Panc1 (cell line): ENCODE data around the gene THUMPD2. TPM values are rescaled to one million over a fixed set of nuclear protein-coding genes. Genes with fewer than 3 reads are reported as not detected.

Experiments used
- ATAC-seq: fragments of 200-7000 bp; cut with Tn5 transposase; 2 replicates; pipeline ENCODE4 v1.9.1; 2020; ENCODE audit warnings: mild to moderate bottlenecking, moderate library complexity
- BruUV-seq: library from RNA; stranded (reverse); fragments of 400-500 nt; replicated peaks from 2 replicates; lab custom pipeline; 2021; lab: Mats Ljungman, UMichigan
- CTCF ChIA-PET: fragments of 300-600 bp; sonication (Branson Sonifier 250); formaldehyde crosslinking; loops from one replicate; lab custom pipeline; 2022; ENCODE audit warnings: antibody characterized with exemption; lab: Charles Lee
- POLR2A ChIA-PET: fragments of 300-600 bp; sonication (Branson Sonifier 250); formaldehyde crosslinking; loops from one replicate; lab custom pipeline; 2022; ENCODE audit warnings: antibody characterized with exemption; lab: Charles Lee
- DNase-seq: peaks from one replicate; pipeline ENCODE4 v3.0.0-alpha.2; 2010; ENCODE audit warnings: low read depth, low spot score
- H3K27ac ChIP-seq: 2 replicates; pipeline ENCODE4 v1.5.1; 2011; ENCODE audit warnings: mild to moderate bottlenecking, low read length, inconsistent platforms
- H3K27me3 ChIP-seq: fragments of 200-500 bp; sonication (Bioruptor generic); 2 replicates; pipeline ENCODE4 v1.6.0; 2014; ENCODE audit warnings: low read length, inconsistent platforms; ENCODE audit not compliant: control insufficient read depth, insufficient read depth
- H3K36me3 ChIP-seq: fragments of 200-500 bp; sonication (Bioruptor generic); 2 replicates; pipeline ENCODE4 v1.5.1; 2014; ENCODE audit warnings: inconsistent platforms, mild to moderate bottlenecking, low read length, moderate library complexity; ENCODE audit not compliant: control insufficient read depth, insufficient read depth
- H3K4me1 ChIP-seq: 2 replicates; pipeline ENCODE4 v1.5.1; 2011; ENCODE audit warnings: inconsistent platforms, mild to moderate bottlenecking, low read length, moderate library complexity; ENCODE audit not compliant: control insufficient read depth, insufficient read depth
- H3K4me3 ChIP-seq, 2 experiments: 2 replicates each; pipeline ENCODE4 v1.5.1; 2011 to 2012; ENCODE audit warnings: low read depth in 2 of 2, low read length in 2 of 2, mild to moderate bottlenecking in 2 of 2, inconsistent platforms in 1 of 2, moderate library complexity in 1 of 2
- H3K9me3 ChIP-seq: fragments of 200-500 bp; sonication (Bioruptor generic); 2 replicates; pipeline ENCODE4 v1.5.1; 2014; ENCODE audit warnings: low read depth, mild to moderate bottlenecking, inconsistent platforms, low read length, moderate library complexity; ENCODE audit not compliant: control insufficient read depth, insufficient read depth
- POLR2AphosphoS5 ChIP-seq: IDR thresholded peaks from 2 replicates; pipeline ENCODE4 v1.6.1; 2012; ENCODE audit warnings: mild to moderate bottlenecking, low read depth, low read length, moderate library complexity
- SIN3A ChIP-seq: IDR thresholded peaks from 2 replicates; pipeline ENCODE4 v1.6.1; 2012; ENCODE audit warnings: low read depth, mild to moderate bottlenecking, low read length, moderate library complexity, borderline replicate concordance; ENCODE audit not compliant: insufficient read depth
- TCF7L2 ChIP-seq: IDR thresholded peaks from 2 replicates; pipeline ENCODE4 v1.6.1; 2011; ENCODE audit warnings: mild to moderate bottlenecking, low read depth, low read length, inconsistent platforms
- in situ Hi-C: cut with HindIII; loops from 2 replicates; pipeline ENCODE4 v1.10.0; 2016; ENCODE audit warnings: low sequenced_read_pairs, low pct_unique_long_range_greater_than_20kb
- intact Hi-C: fragments of 100-400 bp; cut with micrococcal nuclease; formaldehyde crosslinking; loops from one replicate; pipeline ENCODE4 v1.10.0; 2022; ENCODE audit not compliant: unreplicated experiment
- total RNA-seq: library from RNA; stranded (reverse); gene quantifications from one replicate; pipeline ENCODE4 v1.2.1, GENCODE V29; 2021; ENCODE audit not compliant: unreplicated experiment
- TF ChIP-seq, protein P1 (sequence below), 2 experiments: IDR thresholded peaks; 2 replicates each; pipeline ENCODE4 v1.6.1; 2011 to 2012; ENCODE audit warnings: low read depth in 2 of 2, control low read depth in 1 of 2, low read length in 1 of 2, mild to moderate bottlenecking in 1 of 2, moderate library complexity in 1 of 2; ENCODE audit not compliant: insufficient read depth in 1 of 2
- TF ChIP-seq, protein P2 (sequence below): fragments of 450-650 bp; IDR thresholded peaks from 2 replicates; pipeline ENCODE4 v1.5.1; 2017; ENCODE audit warnings: mild to moderate bottlenecking

Gene THUMPD2
- total RNA-seq, 1 experiment from 2014 or later, result 13.7 TPM

DNA sequence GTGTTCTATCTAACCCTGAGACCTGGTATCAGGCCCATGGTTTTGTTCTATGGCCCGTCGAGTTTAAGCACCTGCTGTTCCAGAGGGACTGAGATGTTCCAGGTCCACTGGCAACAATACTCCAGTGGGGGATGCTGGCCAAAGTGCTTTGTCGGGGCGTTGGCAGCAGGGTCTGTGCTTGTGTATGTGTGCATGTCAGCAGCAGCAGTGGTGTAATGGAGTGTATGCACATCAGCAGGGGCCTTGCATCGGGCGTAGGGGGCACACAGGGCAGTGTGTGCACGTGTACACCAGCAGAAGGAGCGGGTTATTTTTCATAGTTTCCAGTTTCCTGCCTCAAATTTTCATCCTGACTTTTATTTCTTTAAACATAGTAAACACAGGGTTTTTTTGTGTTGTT, 37.8 kb upstream of the THUMPD2 start:
- H3K4me3 ChIP-seq, result no peak overlapping the region
- ChIA-PET CTCF (no interaction called here), POLR2A (no interaction called here)
- in situ Hi-C loops (no loop called here), intact Hi-C loops (no loop called here)
- DNase-seq (no peak), ATAC-seq (no peak)
- no peaks in the 10 kb centered on the region for H3K4me1 ChIP-seq
- H3K9me3 ChIP-seq, result no peaks in the 10 kb centered on the region
- TF ChIP-seq SIN3A (no peak), TCF7L2 (no peak), POLR2AphosphoS5 (no peak)
- TF ChIP-seq, protein P1, sequence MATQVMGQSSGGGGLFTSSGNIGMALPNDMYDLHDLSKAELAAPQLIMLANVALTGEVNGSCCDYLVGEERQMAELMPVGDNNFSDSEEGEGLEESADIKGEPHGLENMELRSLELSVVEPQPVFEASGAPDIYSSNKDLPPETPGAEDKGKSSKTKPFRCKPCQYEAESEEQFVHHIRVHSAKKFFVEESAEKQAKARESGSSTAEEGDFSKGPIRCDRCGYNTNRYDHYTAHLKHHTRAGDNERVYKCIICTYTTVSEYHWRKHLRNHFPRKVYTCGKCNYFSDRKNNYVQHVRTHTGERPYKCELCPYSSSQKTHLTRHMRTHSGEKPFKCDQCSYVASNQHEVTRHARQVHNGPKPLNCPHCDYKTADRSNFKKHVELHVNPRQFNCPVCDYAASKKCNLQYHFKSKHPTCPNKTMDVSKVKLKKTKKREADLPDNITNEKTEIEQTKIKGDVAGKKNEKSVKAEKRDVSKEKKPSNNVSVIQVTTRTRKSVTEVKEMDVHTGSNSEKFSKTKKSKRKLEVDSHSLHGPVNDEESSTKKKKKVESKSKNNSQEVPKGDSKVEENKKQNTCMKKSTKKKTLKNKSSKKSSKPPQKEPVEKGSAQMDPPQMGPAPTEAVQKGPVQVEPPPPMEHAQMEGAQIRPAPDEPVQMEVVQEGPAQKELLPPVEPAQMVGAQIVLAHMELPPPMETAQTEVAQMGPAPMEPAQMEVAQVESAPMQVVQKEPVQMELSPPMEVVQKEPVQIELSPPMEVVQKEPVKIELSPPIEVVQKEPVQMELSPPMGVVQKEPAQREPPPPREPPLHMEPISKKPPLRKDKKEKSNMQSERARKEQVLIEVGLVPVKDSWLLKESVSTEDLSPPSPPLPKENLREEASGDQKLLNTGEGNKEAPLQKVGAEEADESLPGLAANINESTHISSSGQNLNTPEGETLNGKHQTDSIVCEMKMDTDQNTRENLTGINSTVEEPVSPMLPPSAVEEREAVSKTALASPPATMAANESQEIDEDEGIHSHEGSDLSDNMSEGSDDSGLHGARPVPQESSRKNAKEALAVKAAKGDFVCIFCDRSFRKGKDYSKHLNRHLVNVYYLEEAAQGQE (IDR thresholded peaks at IDR 0.05; ENCODE audit: insufficient read depth in 1 of 2, low read depth in 2 of 2, low read length in 1 of 2), result no peak
- no TSS peak for BruUV-seq
- H3K27ac ChIP-seq, result no peak overlapping the region
- H3K27me3 ChIP-seq, result no peaks in the 10 kb centered on the region; the same call in 1 of the 2 replicates
- no peaks in the 10 kb centered on the region for H3K36me3 ChIP-seq

DNA sequence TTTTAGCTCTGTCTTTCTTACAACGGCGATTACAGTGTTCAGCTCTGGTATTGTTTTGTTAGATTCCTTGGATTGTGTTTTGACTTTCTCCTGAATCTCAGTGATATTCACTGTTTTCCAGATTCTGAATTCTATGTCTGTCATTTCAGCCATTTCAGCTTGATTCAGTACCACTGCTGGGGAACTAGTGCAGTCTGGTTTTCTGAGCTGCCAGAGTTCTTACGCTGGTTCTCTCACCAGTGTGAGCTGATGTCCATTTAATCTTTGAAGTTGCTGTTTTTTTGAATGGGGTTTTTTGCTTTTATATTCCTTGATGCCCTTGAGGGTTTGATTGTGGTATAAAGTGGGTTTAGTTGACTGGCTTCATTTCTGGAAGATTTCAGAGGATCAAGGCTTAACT, 37.4 kb upstream of the THUMPD2 start:
- CTCF ChIA-PET, result no interaction called here
- Histone ChIP-seq H3K9me3 (no peaks in the 10 kb centered on the region), H3K36me3 (no peaks in the 10 kb centered on the region)

More for the DNA sequence above, 37.4 kb upstream of the THUMPD2 start:
- in situ Hi-C loops (no loop called here), intact Hi-C loops (no loop called here)
- TF ChIP-seq, protein P2, sequence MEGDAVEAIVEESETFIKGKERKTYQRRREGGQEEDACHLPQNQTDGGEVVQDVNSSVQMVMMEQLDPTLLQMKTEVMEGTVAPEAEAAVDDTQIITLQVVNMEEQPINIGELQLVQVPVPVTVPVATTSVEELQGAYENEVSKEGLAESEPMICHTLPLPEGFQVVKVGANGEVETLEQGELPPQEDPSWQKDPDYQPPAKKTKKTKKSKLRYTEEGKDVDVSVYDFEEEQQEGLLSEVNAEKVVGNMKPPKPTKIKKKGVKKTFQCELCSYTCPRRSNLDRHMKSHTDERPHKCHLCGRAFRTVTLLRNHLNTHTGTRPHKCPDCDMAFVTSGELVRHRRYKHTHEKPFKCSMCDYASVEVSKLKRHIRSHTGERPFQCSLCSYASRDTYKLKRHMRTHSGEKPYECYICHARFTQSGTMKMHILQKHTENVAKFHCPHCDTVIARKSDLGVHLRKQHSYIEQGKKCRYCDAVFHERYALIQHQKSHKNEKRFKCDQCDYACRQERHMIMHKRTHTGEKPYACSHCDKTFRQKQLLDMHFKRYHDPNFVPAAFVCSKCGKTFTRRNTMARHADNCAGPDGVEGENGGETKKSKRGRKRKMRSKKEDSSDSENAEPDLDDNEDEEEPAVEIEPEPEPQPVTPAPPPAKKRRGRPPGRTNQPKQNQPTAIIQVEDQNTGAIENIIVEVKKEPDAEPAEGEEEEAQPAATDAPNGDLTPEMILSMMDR, result no peak
- TF ChIP-seq POLR2AphosphoS5 (no peak), SIN3A (no peak), TCF7L2 (no peak)
- TF ChIP-seq, protein P1 (IDR thresholded peaks at IDR 0.05; ENCODE audit: insufficient read depth in 1 of 2, low read depth in 2 of 2, low read length in 1 of 2), result no peak
- no peaks in the 10 kb centered on the region for H3K4me1 ChIP-seq
- ATAC-seq, result no peak
- DNase-seq, result no peak
- no TSS peak for BruUV-seq
- H3K27me3 ChIP-seq, result no peaks in the 10 kb centered on the region; the same call in 1 of the 2 replicates
- no peak overlapping the region for H3K27ac ChIP-seq
- POLR2A ChIA-PET, result no interaction called here
- H3K4me3 ChIP-seq, result no peak overlapping the region
